H1 (cell line): ENCODE results near the gene GOLGA8J. TPM values are rescaled to one million over a fixed set of nuclear protein-coding genes. Genes with fewer than 3 reads are reported as not detected.

Experiments
- CTCF ChIA-PET: fragments of 300-600 bp; sonication (Branson Sonifier 250); formaldehyde crosslinking; loops from one replicate; lab custom pipeline; 2021; ENCODE audit not compliant: partially characterized antibody; lab: Charles Lee
- POLR2A ChIA-PET: fragments of 300-600 bp; sonication (Branson Sonifier 250); formaldehyde crosslinking; loops from one replicate; lab custom pipeline; 2021; ENCODE audit warnings: inconsistent platforms; ENCODE audit not compliant: partially characterized antibody; lab: Charles Lee
- DNase-seq, 2 experiments: peaks; one replicate each; pipeline versions ENCODE4 v3.0.0 to v3.0.0-alpha.2; 2010 to 2022; ENCODE audit warnings: low spot score in 2 of 2, low read depth in 1 of 2, mixed read lengths in 1 of 2
- FAIRE-seq: peaks from 2 replicates; lab custom pipeline; 2011; peaks lifted over from hg19 to GRCh38; lab: Jason Lieb, UNC
- H2AFZ ChIP-seq: 2 replicates; pipeline ENCODE4 v1.8.1; 2012; ENCODE audit warnings: low read length, inconsistent platforms
- H2AK5ac ChIP-seq: 2 replicates; pipeline ENCODE4 v1.6.1; 2013; ENCODE audit warnings: low read depth, low read length
- H2BK120ac ChIP-seq: replicated peaks from 2 replicates; pipeline ENCODE3; 2013; ENCODE audit warnings: low read depth, low read length, inconsistent platforms
- H2BK12ac ChIP-seq: 2 replicates; pipeline ENCODE4 v1.6.1; 2013; ENCODE audit warnings: low read depth, low read length
- H2BK15ac ChIP-seq: 2 replicates; pipeline ENCODE4 v1.6.1; 2013; ENCODE audit warnings: low read length
- H2BK20ac ChIP-seq: 2 replicates; pipeline ENCODE4 v1.6.1; 2013; ENCODE audit warnings: low read length
- H2BK5ac ChIP-seq: 2 replicates; pipeline ENCODE4 v1.6.1; 2013; ENCODE audit warnings: low read depth, low read length
- H3K14ac ChIP-seq: 2 replicates; pipeline ENCODE4 v1.6.1; 2013; ENCODE audit warnings: inconsistent platforms; ENCODE audit not compliant: insufficient read length
- H3K18ac ChIP-seq: 2 replicates; pipeline ENCODE4 v1.6.1; 2013; ENCODE audit warnings: low read length; ENCODE audit errors: extremely low read depth
- H3K23ac ChIP-seq: 2 replicates; pipeline ENCODE4 v1.6.1; 2013; ENCODE audit warnings: inconsistent platforms; ENCODE audit not compliant: insufficient read length
- H3K23me2 ChIP-seq: 2 replicates; pipeline ENCODE4 v1.6.1; 2013; ENCODE audit warnings: low read depth, low read length
- H3K27ac ChIP-seq: 2 replicates; pipeline ENCODE4 v1.6.1; 2011; ENCODE audit warnings: low read depth, low read length, inconsistent platforms
- H3K27me3 ChIP-seq, 4 experiments: replicated peaks in 1 of 4; 1 replicate in 1 of 4; 2 replicates in 3 of 4; pipeline versions ENCODE4 v1.6.1 to v1.8.1; 2011 to 2013; ENCODE audit warnings: low read length in 3 of 4, mild to moderate bottlenecking in 3 of 4, inconsistent platforms in 2 of 4, mixed read lengths in 2 of 4, moderate library complexity in 1 of 4; ENCODE audit not compliant: control insufficient read depth in 3 of 4, insufficient read depth in 3 of 4; ENCODE audit errors: extremely low read depth in 1 of 4
- H3K36me3 ChIP-seq, 4 experiments: 2 replicates each; pipeline versions ENCODE4 v1.6.1 to v1.8.1; 2011 to 2013; ENCODE audit warnings: mild to moderate bottlenecking in 4 of 4, low read length in 3 of 4, moderate library complexity in 2 of 4, control low read depth in 1 of 4, inconsistent platforms in 1 of 4; ENCODE audit not compliant: insufficient read depth in 4 of 4, control insufficient read depth in 2 of 4
- H3K4ac ChIP-seq: replicated peaks from 2 replicates; pipeline ENCODE3; 2013; ENCODE audit warnings: low read length, low read depth, mixed read lengths, inconsistent platforms; ENCODE audit not compliant: insufficient read length
- H3K4me1 ChIP-seq, 4 experiments: replicated peaks in 1 of 4; 1 replicate in 1 of 4; 2 replicates in 3 of 4; pipeline versions ENCODE4 v1.6.1 to v1.8.1; 2011 to 2013; ENCODE audit warnings: low read length in 3 of 4, inconsistent platforms in 2 of 4, mixed read lengths in 1 of 4; ENCODE audit not compliant: insufficient read depth in 4 of 4, control insufficient read depth in 3 of 4
- H3K4me2 ChIP-seq, 2 experiments: 2 replicates each; pipeline versions ENCODE4 v1.6.1 to v1.8.1; 2011 to 2013; ENCODE audit warnings: low read depth in 2 of 2, low read length in 2 of 2, control low read depth in 1 of 2, inconsistent platforms in 1 of 2, mild to moderate bottlenecking in 1 of 2; ENCODE audit not compliant: insufficient read depth in 1 of 2
- H3K4me3 ChIP-seq, 4 experiments: fragments of 200-600, 300-600 bp in 1 of 4; sonication (generic), shearing (Covaris generic), sonication (Bioruptor Twin) in 1 of 4; 2 replicates each; pipeline versions ENCODE4 v1.5.1 to v1.8.1; 2011 to 2016; ENCODE audit warnings: low read length in 4 of 4, low read depth in 3 of 4, control low read depth in 2 of 4, inconsistent platforms in 2 of 4, mild to moderate bottlenecking in 2 of 4, mixed read lengths in 1 of 4, moderate library complexity in 1 of 4; ENCODE audit not compliant: insufficient read depth in 2 of 4; ENCODE audit errors: extremely low read depth in 1 of 4
- H3K56ac ChIP-seq: replicated peaks from 2 replicates; pipeline ENCODE3; 2013; ENCODE audit warnings: low read depth, mild to moderate bottlenecking, mixed read lengths, low read length, inconsistent platforms; ENCODE audit not compliant: insufficient read length
- H3K79me1 ChIP-seq: 2 replicates; pipeline ENCODE4 v1.6.1; 2013; ENCODE audit warnings: low read depth, low read length, control low read depth
- H3K79me2 ChIP-seq, 2 experiments: 2 replicates each; pipeline versions ENCODE4 v1.6.1 to v1.8.1; 2012 to 2013; ENCODE audit warnings: low read length in 2 of 2, mild to moderate bottlenecking in 2 of 2, inconsistent platforms in 1 of 2; ENCODE audit not compliant: insufficient read depth in 2 of 2, control insufficient read depth in 1 of 2
- H3K9ac ChIP-seq, 4 experiments: replicated peaks in 1 of 4; 1 replicate in 1 of 4; 2 replicates in 3 of 4; pipeline versions ENCODE4 v1.6.1 to v1.8.1; 2011 to 2013; ENCODE audit warnings: low read depth in 3 of 4, low read length in 3 of 4, control low read depth in 2 of 4, mild to moderate bottlenecking in 2 of 4, moderate library complexity in 2 of 4, inconsistent platforms in 1 of 4; ENCODE audit errors: extremely low read depth in 1 of 4
- H3K9me3 ChIP-seq, 2 experiments: 2 replicates each; pipeline versions ENCODE4 v1.6.1 to v1.8.1; 2012 to 2013; ENCODE audit warnings: mild to moderate bottlenecking in 2 of 2, moderate library complexity in 2 of 2, control low read depth in 1 of 2, inconsistent platforms in 1 of 2, low read depth in 1 of 2, low read length in 1 of 2, mixed read lengths in 1 of 2; ENCODE audit not compliant: insufficient read depth in 2 of 2
- H4K20me1 ChIP-seq, 2 experiments: replicated peaks in 1 of 2; 2 replicates each; pipeline versions ENCODE3 to v1.8.1; 2011 to 2013; ENCODE audit warnings: inconsistent platforms in 2 of 2, low read length in 2 of 2, mild to moderate bottlenecking in 1 of 2; ENCODE audit not compliant: insufficient read depth in 2 of 2, control insufficient read depth in 1 of 2
- H4K5ac ChIP-seq: 2 replicates; pipeline ENCODE4 v1.6.1; 2013; ENCODE audit warnings: low read length, low read depth, mixed read lengths, inconsistent platforms; ENCODE audit not compliant: insufficient read length
- H4K8ac ChIP-seq: 2 replicates; pipeline ENCODE4 v1.8.0; 2013; ENCODE audit warnings: mild to moderate bottlenecking, moderate library complexity, low read length, inconsistent platforms; ENCODE audit not compliant: insufficient read depth; ENCODE audit errors: extremely low read depth
- H4K91ac ChIP-seq: replicated peaks from 2 replicates; pipeline ENCODE3; 2013; ENCODE audit warnings: low read length, mixed read lengths, inconsistent platforms; ENCODE audit not compliant: insufficient read length
- EZH2 ChIP-seq: fragments of 200-600 bp; sonication (generic); IDR thresholded peaks from 2 replicates; pipeline ENCODE4 v1.7.1; 2012; ENCODE audit warnings: low read depth, mild to moderate bottlenecking, moderate library complexity, low read length, inconsistent platforms; ENCODE audit not compliant: severe bottlenecking
- RFX5 ChIP-seq: IDR thresholded peaks from 2 replicates; pipeline ENCODE4 v1.6.1; 2011; ENCODE audit warnings: low read depth, low read length, improper control_type of control experiment, borderline replicate concordance
- WGBS, 2 experiments: shearing (Covaris generic) in 1 of 2; methylation state at CpG; one replicate each; pipeline versions ENCODE4 v1.1.6 to v1.1.7; 2013 to 2015; ENCODE audit warnings: low lambda C conversion rate in 2 of 2, mixed read lengths in 2 of 2, inconsistent platforms in 1 of 2, low coverage in 1 of 2, missing lambda C conversion rate in 1 of 2; ENCODE audit not compliant: insufficient replicate concordance in 2 of 2, insufficient coverage in 1 of 2, insufficient read length in 1 of 2; ENCODE audit errors: extremely low coverage in 1 of 2, missing lambda C conversion rate in 1 of 2; 5-methylcytosine and 5-hydroxymethylcytosine counted together
- polyA plus RNA-seq, 7 experiments: library from polyadenylated mRNA; depleted of rRNA in 3 of 7; stranded (reverse) in 5 of 7; unstranded in 2 of 7; fragments of >200 nt in 5 of 7; fragments of 200-250 nt in 2 of 7; gene quantifications; 1 replicate in 5 of 7; 2 replicates in 1 of 7; 4 replicates in 1 of 7; pipeline versions ENCODE4 v1.2.1 to v1.2.3, GENCODE V29; 2011 to 2013; ENCODE audit warnings: missing spikeins in 2 of 7, mixed read lengths in 2 of 7
- total RNA-seq: library from RNA; stranded (reverse); fragmentation: NEBNext Ultra II Directional; extraction: Animal tissue kit (Norgen Biotek cat#: 25700); gene quantifications from 2 replicates; pipeline ENCODE4 v1.2.1, GENCODE V29; 2021

Gene GOLGA8J
- total and polyA plus RNA-seq, 2 of the 8 experiments (the other 6 are each of a cell fraction or from before 2014, with no cell fraction given): not detected

DNA sequence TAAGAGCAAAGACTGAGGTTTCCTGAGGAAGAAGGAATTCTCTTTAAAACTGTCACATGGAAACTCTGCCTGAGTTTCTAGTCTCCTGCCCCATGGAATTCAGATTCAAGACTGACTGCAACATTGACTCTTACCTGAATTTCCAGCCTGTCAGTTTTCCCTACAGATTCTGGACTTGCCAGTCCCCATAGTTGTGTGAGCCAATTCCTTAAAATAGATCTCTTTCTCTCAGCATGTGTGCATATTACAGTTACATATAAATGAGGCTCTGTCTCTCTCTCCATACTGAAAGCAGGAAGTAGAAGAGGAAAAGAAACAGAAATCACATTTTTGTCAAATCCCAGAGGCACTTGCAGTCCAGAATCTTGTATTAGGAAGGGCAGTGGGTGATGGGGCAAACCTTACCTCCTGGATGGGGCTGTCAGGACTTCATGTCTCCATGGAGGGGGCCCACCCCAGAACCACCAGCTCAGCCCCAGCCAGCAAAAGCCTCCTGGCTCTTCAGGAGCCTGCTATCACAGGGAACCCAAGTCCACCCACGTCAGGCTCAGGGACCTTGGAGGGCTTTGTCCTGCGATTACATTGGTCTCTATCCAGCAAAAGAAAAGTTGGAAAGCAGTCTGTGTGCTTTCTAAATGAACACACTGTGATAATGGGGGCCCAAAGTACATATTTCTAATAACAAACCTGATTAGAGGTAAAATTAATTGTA is 18.8 kb upstream of the GOLGA8J start:
- no peak overlapping the region for H2BK15ac ChIP-seq
- no peak overlapping the region for H2AFZ ChIP-seq
- no peaks in the 10 kb centered on the region for H3K23me2 ChIP-seq
- H3K4ac ChIP-seq: no peak overlapping the region
- no peak overlapping the region for H3K9ac ChIP-seq
- no peak overlapping the region for H2BK120ac ChIP-seq
- no peak overlapping the region for H4K5ac ChIP-seq
- no peak overlapping the region for H3K14ac ChIP-seq
- H4K8ac ChIP-seq: no peak overlapping the region
- no peak overlapping the region for H3K4me3 ChIP-seq
- no peak overlapping the region for H4K91ac ChIP-seq
- H3K79me2 ChIP-seq: no peaks in the 10 kb centered on the region
- no peak overlapping the region for H2BK20ac ChIP-seq
- no peak overlapping the region for H3K56ac ChIP-seq
- H4K20me1 ChIP-seq: no peaks in the 10 kb centered on the region
- FAIRE-seq (no peak), DNase-seq (no peak)
- POLR2A ChIA-PET: no interaction called here
- H3K27me3 ChIP-seq: no peaks in the 10 kb centered on the region
- no peaks in the 10 kb centered on the region for H3K79me1 ChIP-seq
- H3K18ac ChIP-seq: no peak overlapping the region
- H2BK5ac ChIP-seq: no peak overlapping the region
- no peak overlapping the region for H2BK12ac ChIP-seq
- no peak overlapping the region for H3K23ac ChIP-seq
- WGBS, 2 experiments: 93% methylated on average over 2 of the region's 2 CpGs; no CpG with 5 or more reads in 1 of the 2 experiments
- no peaks in the 10 kb centered on the region for H3K4me1 ChIP-seq
- no peak overlapping the region for H3K4me2 ChIP-seq
- H3K27ac ChIP-seq: no peak overlapping the region
- CTCF ChIA-PET: interaction anchor here (1.4 kb wide), 1 partner anchor 79 kb away, joined by 3 read pairs; no protein-coding TSS in a partner anchor
- TF ChIP-seq EZH2 (no peak), RFX5 (no peak)
- no peaks in the 10 kb centered on the region for H3K9me3 ChIP-seq
- H3K36me3 ChIP-seq: no peaks in the 10 kb centered on the region
- no peak overlapping the region for H2AK5ac ChIP-seq
